ENCODE results near the gene C10orf95. TPM values are rescaled to one million over a fixed set of nuclear protein-coding genes. Genes with fewer than 3 reads are reported as not detected.
A peak's percentile ranks its signal among the peaks of the same experiment; 100 is the strongest.

The C10orf95 gene
- total and polyA plus RNA-seq, 2 of the 13 experiments (the other 11 are each of a cell fraction or from before 2014, with no cell fraction given): 0.05 to 0.07 TPM

GRCh38 chr10:102434394-102435132 lies 16.8 kb downstream of the C10orf95 start (continued):
- TF ChIP-seq RBFOX2 (IDR thresholded peaks at IDR 0.05; ENCODE audit: low read depth, low read length): 0 out of 2 replicates have a peak, but pooled peaks have one; percentile 56
- no peak for TF ChIP-seq TRIM22 (IDR thresholded peaks at IDR 0.05)
- TF ChIP-seq XRCC5 (optimal IDR thresholded peaks at IDR 0.05; ENCODE audit: low read length): peak; percentile 65
- TF ChIP-seq TAF1 (CRISPR knock-in tag; IDR thresholded peaks at IDR 0.05): peak; percentile 39; the same call in 1 of the 2 replicates
- peak; percentile 40; the same call in 1 of the 2 replicates for TF ChIP-seq CREM (IDR thresholded peaks at IDR 0.05)
- no peak for TF ChIP-seq CREM (CRISPR knock-in tag; IDR thresholded peaks at IDR 0.05)
- TF ChIP-seq GABPB1 (CRISPR knock-in tag; IDR thresholded peaks at IDR 0.05): peak; percentile 43
- TF ChIP-seq ZNF33A (CRISPR knock-in tag; IDR thresholded peaks at IDR 0.05; ENCODE audit: borderline replicate concordance): no peak
- TF ChIP-seq ZNF572 (CRISPR knock-in tag; IDR thresholded peaks at IDR 0.05): no peak
- no peak for TF ChIP-seq TRAFD1 (CRISPR knock-in tag; IDR thresholded peaks at IDR 0.05; ENCODE audit: borderline replicate concordance)
- no peak for TF ChIP-seq ZNF800 (CRISPR knock-in tag; IDR thresholded peaks at IDR 0.05)
- no peak for TF ChIP-seq ZNF577 (CRISPR knock-in tag; IDR thresholded peaks at IDR 0.05; ENCODE audit: borderline replicate concordance, low read depth)
- peak; percentile 31; the same call in 1 of the 2 replicates for TF ChIP-seq ZSCAN21 (CRISPR knock-in tag; IDR thresholded peaks at IDR 0.05; ENCODE audit: borderline replicate concordance)
- no peak for TF ChIP-seq NBN (conservative IDR thresholded peaks at IDR 0.05)
- TF ChIP-seq SOX5 (CRISPR knock-in tag; IDR thresholded peaks at IDR 0.05; ENCODE audit: borderline replicate concordance): no peak
- no peak for TF ChIP-seq ZC3H4 (CRISPR knock-in tag; IDR thresholded peaks at IDR 0.05; ENCODE audit: borderline replicate concordance)
- no peak for TF ChIP-seq CBFB (CRISPR knock-in tag; IDR thresholded peaks at IDR 0.05)
- TF ChIP-seq GFI1 (CRISPR knock-in tag; IDR thresholded peaks at IDR 0.05; ENCODE audit: borderline replicate concordance): peak; percentile 71
- no peak for TF ChIP-seq SMAD9 (CRISPR knock-in tag; IDR thresholded peaks at IDR 0.05)
- no peak for TF ChIP-seq ZNF629 (CRISPR knock-in tag; conservative IDR thresholded peaks at IDR 0.05)
- peak; percentile 50; the same call in 1 of the 2 replicates for TF ChIP-seq POLR2AphosphoS5 (IDR thresholded peaks at IDR 0.05; ENCODE audit: low read depth, low read length)
- no peak for TF ChIP-seq ZNF891 (CRISPR knock-in tag; IDR thresholded peaks at IDR 0.05)
- TF ChIP-seq JDP2 (CRISPR knock-in tag; IDR thresholded peaks at IDR 0.05; ENCODE audit: borderline replicate concordance): no peak
- TF ChIP-seq PCBP1 (IDR thresholded peaks at IDR 0.05; ENCODE audit: borderline replicate concordance, low read depth, low read length): 0 out of 2 replicates have a peak, but pooled peaks have one; percentile 43
- TF ChIP-seq NCOA5 (CRISPR knock-in tag; IDR thresholded peaks at IDR 0.05): no peak
